Hematopoietic multipotent progenitor cell treated with erythropoietin and hydrocortisone succinate and interleukin-3 and kit ligand, for 4 days (in vitro differentiated cells): ENCODE data around the gene WNT6.
A peak's percentile ranks its signal among the peaks of the same experiment; 100 is the strongest.

Experiments
- DNase-seq: peaks from one replicate; pipeline ENCODE4 v3.0.0-alpha.2; 2015

The WNT6 gene

DNA sequence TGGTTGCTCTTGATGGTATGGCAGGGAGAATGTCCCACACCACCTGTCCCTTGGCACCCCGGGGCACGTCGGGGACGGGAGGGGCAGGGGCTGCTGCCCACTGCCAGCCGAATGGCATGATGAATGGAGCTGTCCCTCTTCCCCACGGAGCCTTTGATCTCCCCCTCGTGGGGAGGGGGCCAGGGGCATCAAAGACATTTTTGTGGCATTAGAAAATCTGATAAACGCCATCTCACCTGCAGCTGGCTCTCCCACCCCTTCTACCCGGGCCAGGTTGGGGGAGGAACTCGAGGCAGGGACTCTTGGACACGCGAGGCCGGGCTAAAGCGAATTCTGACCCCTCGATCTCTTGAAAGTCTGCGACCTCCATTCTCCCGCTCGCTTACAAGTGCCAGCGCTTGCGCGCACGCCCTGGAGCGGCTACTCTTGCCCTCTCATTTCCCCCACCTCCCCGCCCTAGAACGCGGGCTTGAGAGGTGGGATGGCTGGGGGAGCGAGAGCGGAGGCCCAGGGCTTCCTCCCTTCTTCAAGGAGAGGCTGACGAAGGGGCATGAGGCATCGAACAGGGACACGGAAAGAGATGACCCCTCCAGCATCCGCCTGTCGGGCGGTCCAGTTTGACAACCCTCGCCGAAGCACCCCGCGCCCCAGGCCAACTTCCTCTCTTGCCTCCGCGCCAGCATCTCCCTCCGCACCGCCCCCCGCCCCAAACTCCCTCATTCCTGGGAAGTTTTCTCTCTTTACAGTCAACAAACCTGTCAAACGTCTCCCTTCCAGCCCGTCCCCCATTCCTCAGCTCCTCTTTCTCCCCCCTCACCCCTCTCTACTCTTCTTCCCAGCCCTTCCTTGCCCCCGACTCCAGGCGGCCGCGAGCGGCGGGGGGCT, 692 bp upstream of the WNT6 start:
- DNase-seq = no peak

DNA sequence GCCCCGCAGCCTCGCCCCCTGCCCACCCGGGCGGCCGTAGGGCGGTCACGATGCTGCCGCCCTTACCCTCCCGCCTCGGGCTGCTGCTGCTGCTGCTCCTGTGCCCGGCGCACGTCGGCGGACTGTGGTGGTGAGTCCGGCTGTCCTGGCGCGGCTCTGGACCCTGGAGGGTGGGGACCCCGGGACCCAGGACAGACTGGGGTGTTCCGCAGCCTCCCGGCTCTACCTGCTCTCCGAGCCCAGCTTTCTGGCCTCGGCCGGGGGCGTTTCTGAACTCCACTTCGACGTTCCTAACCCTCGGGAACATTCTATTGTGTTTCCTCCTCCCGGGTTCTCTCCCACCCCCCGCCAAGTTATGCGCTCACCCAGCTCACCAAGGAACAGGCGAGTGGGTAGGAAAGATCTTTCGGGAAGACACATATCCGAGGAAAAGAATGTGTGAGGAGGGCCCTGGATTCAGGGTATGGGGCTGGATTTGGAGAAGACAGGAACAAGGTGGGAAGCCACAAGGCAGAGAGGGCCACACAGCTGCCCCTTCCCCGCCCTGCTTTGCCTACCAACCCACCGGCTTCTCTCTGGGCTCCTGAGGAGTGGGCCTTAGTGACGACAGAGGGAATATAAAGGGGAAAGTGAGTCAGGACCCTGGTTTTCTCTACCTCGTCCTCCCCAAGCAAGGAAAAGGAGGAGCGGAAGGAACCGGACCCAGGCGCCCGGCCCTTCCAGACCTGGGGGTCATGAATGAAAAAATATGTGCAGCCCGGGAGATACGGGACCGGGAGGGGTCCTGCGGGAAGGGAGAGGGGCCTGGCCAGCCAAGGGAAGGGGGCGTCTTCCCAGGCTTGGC, 605 bp downstream of the WNT6 start:
- no peak for DNase-seq

DNA sequence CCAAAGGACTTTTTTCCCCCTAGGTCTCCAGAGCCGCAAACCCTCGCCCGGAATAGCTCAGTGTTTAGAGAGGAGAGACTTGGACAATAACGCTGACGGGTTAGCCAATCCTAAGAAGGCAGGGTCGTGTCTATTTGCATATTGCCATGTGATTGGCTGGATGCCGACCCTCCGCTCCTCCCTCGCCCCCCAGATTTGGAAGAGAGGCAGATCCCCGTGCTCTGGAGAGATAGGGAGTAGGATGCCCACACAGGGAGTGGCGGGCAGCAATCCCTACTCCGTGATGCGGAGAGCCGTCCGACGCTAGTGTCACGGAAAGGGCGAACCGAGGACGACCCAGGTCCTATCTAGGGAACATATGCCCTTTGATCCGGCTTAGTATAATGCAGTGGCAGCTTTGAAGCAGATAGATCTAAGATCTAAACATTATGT, 1.4 kb downstream of the WNT6 start:
- DNase-seq = peak; percentile 91

DNA sequence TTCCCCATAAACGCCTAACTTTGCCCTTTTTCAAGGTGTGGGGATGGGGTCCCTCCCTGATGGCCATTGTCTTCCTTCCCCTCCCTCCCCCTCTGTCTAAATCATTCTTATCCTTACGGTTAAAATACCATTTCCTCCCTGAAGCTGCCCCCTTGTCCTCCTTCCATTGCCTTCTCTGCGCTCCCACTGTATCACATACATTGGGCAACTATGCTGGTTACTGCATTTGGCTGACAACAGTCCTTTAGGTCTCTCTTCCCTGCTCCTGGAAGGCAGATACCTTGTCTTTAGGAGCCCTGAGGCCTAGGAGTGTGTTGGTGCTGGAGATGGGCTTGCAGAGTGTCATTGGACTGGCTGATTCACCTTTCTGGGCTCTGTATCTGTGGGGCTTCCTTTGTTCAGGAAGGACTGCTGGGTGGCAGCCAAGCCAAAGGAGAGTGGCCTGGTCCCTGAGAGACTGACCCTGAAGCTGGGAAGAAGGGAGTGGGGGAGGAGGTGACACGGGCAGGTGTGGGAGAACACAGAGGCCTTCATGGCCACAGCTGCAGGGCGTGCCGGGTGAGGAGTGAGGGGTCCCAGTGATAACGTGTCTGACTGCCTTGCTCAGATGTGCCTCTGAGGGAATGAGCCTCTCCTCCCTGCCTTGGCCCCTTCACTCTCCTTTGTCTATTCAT, 2.2 kb downstream of the WNT6 start:
- no peak for DNase-seq

DNA sequence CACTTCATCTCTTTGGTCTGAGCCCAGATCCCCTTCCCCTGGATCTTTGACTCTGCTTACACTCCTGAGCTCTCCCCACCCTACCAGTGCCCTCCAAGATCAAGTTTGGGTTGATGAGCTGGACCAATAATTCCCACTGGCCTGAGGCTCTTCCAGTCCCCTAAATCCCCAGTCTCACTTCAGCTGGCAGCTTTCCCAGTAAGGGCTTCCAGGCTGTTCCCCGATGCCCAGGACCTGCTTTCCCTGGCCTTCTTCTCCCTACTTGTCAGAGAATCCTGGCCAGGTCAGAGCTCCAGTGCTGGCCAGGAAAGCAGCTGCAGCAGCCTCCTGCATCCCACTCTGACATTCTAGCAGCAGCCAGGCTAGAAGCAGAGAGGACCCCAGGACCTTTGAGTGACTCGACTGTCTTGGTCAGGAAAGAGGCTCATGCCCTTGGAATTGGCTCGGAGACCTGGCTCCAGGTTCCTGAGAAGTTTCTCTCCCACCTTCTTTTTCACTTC, 3.5 kb downstream of the WNT6 start:
- no peak for DNase-seq

DNA sequence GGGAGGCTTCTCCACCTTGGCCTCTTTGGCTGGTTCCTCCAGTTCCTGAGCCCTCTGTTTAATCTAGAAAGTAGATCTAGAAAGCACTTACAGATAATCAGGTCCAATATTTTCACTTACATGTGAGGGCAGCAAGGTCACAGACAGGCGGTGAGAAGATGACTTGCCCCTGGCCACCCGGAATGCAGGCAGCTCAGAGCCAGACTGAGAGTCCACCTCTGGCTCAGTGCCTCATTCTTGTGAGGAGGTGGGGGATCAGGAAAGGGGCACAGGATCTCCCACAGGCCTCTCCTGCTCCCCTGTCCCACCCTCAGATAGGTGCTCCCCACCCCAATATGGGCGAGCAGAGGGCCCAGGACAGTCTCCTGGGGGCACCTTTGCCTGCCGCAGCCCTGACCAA, 5.8 kb downstream of the WNT6 start:
- no peak for DNase-seq

DNA sequence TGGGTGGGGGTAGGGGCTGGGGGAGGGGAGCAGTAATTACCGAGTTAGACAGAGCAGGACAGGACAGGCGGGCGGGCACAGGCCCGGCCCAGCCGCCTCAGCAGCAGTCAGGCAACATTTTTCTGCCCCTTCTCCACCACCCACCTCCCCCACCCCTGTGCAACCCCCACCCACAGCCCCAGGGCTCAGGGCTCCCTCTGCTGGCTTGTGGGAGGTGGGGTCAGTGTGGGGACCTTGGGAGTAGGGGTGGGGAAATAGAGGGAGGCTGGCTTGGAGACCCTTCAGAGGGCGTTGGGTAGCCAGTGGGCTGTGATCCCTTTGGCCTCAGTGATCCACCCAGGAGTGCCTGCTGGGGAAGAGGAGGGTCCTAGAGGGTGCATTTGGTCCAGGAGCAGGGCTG, 6.4 kb downstream of the WNT6 start:
- DNase-seq = no peak

DNA sequence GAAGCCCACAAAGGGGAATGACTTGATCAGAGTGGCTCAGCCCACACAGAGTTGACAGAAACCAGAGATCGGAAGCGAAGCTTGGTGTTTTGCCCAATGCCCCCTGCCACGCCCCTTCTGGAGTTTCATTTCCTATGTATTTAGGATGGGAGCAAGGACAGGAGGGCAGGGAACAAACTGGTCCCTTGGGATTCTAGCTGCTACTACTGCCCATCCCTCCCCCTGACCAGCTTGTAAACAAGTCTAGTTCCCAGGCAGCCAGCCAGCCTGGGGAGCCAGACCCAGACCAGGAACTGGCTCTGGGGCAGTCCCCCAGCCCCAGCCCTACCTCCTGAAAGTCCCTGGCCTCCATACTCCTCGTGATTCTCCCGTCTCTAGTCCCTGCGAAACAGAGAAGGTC, 8.3 kb downstream of the WNT6 start:
- no peak for DNase-seq

DNA sequence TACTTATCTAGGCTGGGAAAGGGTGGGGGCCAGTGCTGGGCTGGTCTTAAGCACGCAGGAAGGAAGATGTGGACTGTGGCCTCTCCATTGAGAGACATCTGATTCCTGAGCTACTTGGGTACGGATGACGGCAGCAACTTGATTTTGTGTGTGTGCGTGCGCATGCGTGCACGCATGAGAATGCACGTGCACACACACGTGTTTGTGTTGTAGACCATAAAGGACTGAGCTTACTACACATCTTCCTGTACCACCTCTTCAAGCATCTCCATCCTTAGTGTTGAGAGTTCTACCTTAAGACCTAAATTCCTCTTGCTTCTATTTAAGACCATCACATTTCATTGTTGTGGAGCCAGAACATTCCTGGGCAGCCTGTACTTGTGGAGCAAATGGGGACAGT, 9.5 kb downstream of the WNT6 start:
- no peak for DNase-seq

DNA sequence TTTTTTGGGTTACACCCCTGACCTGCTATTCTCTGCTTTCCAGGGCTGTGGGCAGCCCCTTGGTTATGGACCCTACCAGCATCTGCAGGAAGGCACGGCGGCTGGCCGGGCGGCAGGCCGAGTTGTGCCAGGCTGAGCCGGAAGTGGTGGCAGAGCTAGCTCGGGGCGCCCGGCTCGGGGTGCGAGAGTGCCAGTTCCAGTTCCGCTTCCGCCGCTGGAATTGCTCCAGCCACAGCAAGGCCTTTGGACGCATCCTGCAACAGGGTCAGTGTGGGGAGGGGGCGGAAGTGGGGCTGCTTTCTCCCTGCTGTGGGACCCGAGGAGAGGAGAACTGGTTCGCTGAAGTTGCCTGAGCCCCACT, 11.4 kb downstream of the WNT6 start:
- peak; percentile 44 for DNase-seq

DNA sequence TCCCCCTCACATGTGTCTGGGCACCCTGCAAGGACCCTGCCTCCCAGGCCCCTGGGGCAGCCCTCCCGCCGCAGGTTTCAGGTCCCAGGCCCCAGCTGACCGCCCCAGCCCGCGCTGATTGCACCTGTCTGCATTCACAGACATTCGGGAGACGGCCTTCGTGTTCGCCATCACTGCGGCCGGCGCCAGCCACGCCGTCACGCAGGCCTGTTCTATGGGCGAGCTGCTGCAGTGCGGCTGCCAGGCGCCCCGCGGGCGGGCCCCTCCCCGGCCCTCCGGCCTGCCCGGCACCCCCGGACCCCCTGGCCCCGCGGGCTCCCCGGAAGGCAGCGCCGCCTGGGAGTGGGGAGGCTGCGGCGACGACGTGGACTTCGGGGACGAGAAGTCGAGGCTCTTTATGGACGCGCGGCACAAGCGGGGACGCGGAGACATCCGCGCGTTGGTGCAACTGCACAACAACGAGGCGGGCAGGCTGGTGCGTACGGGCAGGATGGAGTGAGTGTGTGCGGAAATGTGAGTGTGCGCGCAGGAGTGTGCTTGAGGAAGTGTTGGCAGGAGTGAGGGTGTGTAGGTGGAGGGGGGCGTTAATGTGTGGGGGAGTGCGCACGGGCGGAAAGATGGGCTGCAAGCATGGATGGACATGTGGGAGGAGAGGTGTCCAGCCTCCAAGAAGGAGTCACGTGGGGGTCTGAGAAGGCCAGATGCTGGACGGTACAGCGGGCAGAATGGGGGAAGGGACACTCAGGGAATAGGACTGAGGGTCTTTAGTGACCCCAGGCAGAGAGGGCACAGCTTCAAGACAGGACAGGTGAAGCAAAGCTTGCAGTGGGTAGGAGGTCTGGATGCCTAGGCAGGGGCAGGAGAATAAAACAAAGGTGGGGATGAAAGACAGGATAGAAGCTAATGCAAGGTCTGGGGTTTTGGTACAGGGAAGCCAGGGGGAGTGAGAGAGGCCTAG, 12.0 kb downstream of the WNT6 start:
- DNase-seq = no peak

DNA sequence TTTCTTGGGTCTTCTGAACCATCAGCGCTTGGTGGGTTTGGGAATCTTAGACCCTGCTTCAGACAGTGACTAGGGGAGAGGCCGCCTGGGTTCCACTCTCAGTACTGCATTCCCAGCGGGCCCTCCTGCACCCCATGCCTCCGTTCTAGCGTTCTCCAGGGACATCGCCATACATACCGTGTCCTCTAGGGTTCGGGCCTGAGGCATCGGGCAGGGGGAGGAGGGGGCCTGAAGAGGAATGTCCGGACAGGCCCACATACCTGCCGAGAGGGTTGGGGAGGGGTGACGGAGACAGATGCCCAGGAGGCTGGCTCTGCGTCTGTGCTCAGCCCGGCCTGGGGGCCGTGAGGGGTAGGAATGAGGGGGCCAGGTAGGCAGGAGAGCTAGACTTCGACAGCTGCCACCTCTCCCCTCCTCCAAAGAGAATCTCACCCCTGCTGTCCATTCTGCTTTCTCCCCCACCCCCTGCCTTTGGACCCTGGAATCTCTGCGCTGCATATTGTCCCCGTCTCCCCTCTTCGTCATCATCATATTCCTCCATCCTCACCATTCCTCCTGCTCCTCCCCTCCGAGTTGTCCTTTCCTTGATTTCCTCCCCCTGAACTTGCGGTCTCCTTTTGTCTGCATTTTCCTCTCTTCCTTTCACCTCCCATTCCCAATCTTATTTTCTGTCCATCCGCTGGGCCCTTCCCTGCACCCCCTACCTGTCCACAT, 13.2 kb downstream of the WNT6 start:
- no peak for DNase-seq

DNA sequence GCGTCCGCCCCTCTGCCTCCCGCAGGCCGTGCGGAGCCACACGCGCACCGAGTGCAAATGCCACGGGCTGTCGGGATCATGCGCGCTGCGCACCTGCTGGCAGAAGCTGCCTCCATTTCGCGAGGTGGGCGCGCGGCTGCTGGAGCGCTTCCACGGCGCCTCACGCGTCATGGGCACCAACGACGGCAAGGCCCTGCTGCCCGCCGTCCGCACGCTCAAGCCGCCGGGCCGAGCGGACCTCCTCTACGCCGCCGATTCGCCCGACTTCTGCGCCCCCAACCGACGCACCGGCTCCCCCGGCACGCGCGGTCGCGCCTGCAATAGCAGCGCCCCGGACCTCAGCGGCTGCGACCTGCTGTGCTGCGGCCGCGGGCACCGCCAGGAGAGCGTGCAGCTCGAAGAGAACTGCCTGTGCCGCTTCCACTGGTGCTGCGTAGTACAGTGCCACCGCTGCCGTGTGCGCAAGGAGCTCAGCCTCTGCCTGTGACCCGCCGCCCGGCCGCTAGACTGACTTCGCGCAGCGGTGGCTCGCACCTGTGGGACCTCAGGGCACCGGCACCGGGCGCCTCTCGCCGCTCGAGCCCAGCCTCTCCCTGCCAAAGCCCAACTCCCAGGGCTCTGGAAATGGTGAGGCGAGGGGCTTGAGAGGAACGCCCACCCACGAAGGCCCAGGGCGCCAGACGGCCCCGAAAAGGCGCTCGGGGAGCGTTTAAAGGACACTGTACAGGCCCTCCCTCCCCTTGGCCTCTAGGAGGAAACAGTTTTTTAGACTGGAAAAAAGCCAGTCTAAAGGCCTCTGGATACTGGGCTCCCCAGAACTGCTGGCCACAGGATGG, 14.0 kb downstream of the WNT6 start:
- DNase-seq = peak; percentile 48

DNA sequence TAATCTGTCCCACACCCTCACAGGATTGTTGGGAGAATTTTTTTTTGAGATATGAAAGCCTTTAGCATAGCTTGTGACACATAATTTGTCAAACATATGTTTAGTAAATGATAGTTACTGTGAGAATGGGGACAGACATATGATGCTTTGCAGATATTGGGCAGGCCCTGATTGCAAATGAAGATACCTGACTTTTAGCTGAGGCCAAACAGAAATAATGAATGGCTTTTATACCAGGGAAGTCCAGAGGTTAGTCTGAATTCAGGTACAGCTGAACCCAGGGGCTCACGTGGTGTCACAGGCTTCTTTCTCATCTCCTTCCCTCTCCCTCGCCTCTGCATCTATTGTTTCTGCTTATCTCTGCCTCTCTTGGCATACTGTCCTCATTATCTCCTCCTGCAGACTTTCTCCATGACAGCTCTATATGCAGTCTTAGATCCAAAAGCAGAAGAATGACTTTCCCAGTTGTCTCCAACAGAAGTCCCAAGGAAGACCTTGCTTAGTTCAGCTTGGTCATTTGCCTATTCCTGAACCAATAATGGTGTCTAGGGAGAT, 16.2 kb downstream of the WNT6 start:
- peak; percentile 56 for DNase-seq

DNA sequence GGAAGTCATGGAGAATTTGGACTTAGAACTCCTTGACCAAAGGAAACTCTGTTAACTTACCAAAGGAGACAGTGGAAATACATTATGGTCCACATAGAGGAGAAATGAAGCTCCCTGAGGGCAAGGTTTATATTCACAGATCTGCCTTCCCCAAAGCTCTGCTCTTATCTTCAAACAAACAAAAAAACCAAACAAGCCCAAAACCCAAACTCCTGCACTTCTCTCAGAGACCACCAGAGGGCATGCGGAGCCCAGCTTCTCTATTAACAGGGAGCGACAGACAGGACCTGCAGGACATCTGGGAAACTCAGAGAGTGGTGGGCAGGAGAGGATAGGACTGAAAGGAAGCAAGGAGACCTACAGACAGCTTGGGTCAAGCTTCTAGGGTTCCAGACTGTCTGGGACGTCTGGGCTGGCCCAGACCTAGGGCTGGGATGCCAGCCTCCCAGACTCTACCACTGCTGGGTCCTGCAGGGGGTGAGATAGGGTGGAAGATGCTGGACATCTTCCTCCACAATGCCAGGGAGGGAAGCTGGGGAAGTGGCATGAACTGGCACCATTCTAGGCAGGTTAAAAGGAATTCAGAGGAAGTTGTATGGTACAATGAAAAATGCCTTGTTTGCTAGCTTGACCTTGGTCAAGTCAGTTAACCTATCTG, 17.1 kb downstream of the WNT6 start:
- DNase-seq = peak; percentile 81

DNA sequence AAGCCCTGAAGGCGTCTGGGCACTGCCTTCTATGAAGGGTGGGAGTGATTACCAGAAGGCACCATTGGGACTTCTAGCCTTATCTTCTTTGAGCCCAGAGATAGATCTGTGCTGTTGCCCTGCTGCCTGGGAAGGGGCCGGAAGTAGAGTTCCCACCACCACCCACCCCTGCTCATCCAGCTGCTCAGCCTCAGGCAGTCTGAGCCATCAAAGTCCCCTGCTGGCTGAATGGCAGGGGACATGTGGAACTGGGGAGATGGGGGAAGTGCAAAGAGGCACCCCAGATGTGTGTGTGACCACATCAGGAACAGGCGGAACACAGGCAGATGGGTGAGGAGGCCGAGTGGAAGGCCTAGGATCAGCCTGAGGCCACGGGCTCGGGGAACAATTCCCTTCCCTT, 17.7 kb downstream of the WNT6 start:
- DNase-seq = no peak

DNA sequence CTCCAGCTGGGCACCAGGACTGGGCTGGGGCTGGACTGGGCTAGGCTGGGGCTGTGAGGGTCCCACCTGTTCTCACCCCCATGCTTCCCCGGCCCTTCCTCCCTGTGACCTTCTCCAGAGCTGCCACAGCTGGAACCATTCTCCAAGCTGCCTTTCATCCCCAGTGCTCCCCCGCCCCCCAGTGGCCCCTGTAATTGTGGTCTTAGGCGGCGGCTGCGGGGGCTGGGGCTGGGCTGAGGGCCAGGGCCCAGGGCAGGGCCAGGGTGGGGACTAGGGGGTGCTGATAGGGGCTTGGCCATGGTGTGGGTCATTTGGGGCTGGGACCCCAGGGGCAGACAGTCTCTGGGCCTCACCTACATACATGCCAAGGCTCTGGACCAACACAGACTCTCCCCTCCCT, 18.3 kb downstream of the WNT6 start:
- no peak for DNase-seq

DNA sequence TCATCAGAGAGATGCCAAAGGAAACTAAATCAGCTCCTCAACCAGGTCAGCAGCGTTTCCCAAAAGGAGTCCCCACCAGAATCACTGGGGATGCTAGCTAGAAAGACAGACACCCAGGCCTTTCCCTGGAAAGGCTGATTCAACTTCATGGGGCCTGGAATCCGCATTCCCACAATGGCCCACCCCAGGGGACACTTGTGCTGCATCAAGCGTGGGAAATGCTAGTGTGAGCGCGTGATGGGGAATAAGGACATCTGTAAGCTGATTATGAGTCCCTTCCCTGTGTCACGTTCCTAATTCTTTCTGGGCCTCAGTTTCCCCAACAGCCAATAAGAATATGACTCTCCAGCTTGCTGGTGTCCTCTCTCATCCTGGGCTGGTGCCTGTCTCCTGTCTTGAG, 18.9 kb downstream of the WNT6 start:
- DNase-seq = no peak

DNA sequence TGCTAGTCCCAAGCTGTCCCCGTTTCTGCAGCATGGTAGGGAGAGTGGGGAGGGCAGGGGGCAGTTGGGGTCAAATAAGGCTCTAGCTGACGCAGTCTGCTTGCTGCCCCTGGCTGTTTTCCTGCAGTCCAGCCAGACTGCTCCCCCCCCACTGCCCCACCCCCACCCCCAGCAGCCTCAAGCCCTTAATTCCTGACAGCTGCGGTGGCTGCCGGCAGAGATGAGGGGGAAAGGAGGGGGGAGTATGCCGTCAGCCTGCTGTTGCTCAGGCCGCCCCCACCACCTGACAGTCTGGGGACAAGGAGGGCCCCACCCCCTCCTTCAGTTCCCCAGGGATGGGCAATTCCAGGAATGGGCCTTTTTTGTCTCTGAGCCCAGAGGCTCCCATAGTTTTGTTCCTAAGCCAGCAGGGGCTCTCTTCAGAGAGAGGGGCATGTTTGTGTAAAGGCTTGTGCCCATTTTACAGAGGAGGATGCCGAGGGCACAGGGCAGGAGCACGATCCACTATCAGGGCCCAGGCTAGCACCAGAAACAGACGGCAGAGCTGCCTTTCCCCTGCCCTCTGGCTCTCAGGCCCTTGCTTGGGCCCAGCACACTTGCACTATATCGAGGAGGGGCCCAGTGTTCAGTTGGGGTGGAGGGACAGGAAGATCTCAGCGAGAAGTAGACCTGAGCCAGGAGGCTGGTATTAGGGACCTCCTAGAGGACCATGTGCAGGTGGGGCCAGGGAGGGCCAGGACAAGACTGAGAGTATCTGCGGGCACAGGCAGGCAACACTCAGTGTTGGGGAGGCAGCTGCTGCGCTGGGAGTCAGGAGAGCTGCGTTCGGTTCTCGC, 19.5 kb downstream of the WNT6 start:
- no peak for DNase-seq
